HepG2 (cell line): Measurements from ENCODE around the gene EPHB3. TPM values are rescaled to one million over a fixed set of nuclear protein-coding genes. Genes with fewer than 3 reads are reported as not detected.

Experiments
- ATAC-seq: fragments of 200-7000 bp; cut with Tn5 transposase; 3 replicates; pipeline ENCODE4 v1.9.1; 2020; ENCODE audit warnings: mild to moderate bottlenecking, moderate library complexity
- BruUV-seq: library from RNA; stranded (reverse); fragments of 400-500 nt; replicated peaks from 2 replicates; lab custom pipeline; 2021; lab: Mats Ljungman, UMichigan
- CTCF ChIA-PET: fragments of 300-600 bp; formaldehyde crosslinking; extraction: SDS; loops from one replicate; lab custom pipeline; 2021; ENCODE audit warnings: low total read pairs, inconsistent platforms, low intra/inter-chr PET ratio; lab: Yijun Ruan, JAX
- POLR2A ChIA-PET: fragments of 350-600 bp; sonication (Branson Sonifier 250); formaldehyde crosslinking; loops from one replicate; lab custom pipeline; 2020; ENCODE audit warnings: antibody characterized with exemption, inconsistent platforms; lab: Yijun Ruan, JAX
- DNase-seq: peaks from one replicate; pipeline ENCODE4 v3.0.0-alpha.2; 2015; ENCODE audit warnings: low spot score
- FAIRE-seq: peaks from 3 replicates; lab custom pipeline; 2011; peaks lifted over from hg19 to GRCh38; lab: Jason Lieb, UNC
- H2AFZ ChIP-seq: one replicate; pipeline ENCODE4 v1.6.1; 2011; ENCODE audit warnings: low read length, inconsistent platforms
- H3K27ac ChIP-seq: fragments of 300-600 bp; 3 replicates; pipeline ENCODE4 v1.8.0; 2011; ENCODE audit warnings: mixed run types, mild to moderate bottlenecking, mixed read lengths, low read length, inconsistent platforms; ENCODE audit not compliant: insufficient read depth; ENCODE audit errors: extremely low read length
- H3K27me3 ChIP-seq, 2 experiments: fragments of 200-600 bp in 1 of 2; 2 replicates in 1 of 2; 3 replicates in 1 of 2; pipeline versions ENCODE4 v1.6.0 to v1.8.0; 2011; ENCODE audit warnings: low read length in 2 of 2, mild to moderate bottlenecking in 2 of 2, moderate library complexity in 2 of 2, inconsistent platforms in 1 of 2; ENCODE audit not compliant: insufficient read depth in 2 of 2, control insufficient read depth in 1 of 2
- H3K36me3 ChIP-seq, 2 experiments: fragments of 200-600 bp in 1 of 2; replicated peaks in 1 of 2; 2 replicates in 1 of 2; 3 replicates in 1 of 2; pipeline versions ENCODE4 v1.5.1 to v1.8.0; 2011; ENCODE audit warnings: low read length in 2 of 2, inconsistent platforms in 1 of 2; ENCODE audit not compliant: insufficient read depth in 2 of 2, control insufficient read depth in 1 of 2
- H3K4me1 ChIP-seq: 2 replicates; pipeline ENCODE4 v1.5.1; 2012; ENCODE audit warnings: low read length, inconsistent platforms; ENCODE audit not compliant: insufficient read depth
- H3K4me2 ChIP-seq: 2 replicates; pipeline ENCODE4 v1.6.0; 2011; ENCODE audit warnings: low read depth, low read length, inconsistent platforms
- H3K4me3 ChIP-seq, 3 experiments: fragments of 200-600 bp in 1 of 3; sonication (generic), shearing (Covaris generic) in 1 of 3; replicated peaks in 1 of 3; 2 replicates each; pipeline ENCODE4 v1.5.1; 2011 to 2016; ENCODE audit warnings: low read length in 3 of 3, inconsistent platforms in 2 of 3, low read depth in 2 of 3, mild to moderate bottlenecking in 2 of 3, control low read depth in 1 of 3, mixed read lengths in 1 of 3; ENCODE audit not compliant: insufficient read depth in 1 of 3
- H3K79me2 ChIP-seq: one replicate; pipeline ENCODE4 v1.6.1; 2011; ENCODE audit warnings: low read length, inconsistent platforms; ENCODE audit not compliant: insufficient read depth
- H3K9ac ChIP-seq: 2 replicates; pipeline ENCODE4 v1.6.0; 2011; ENCODE audit warnings: mild to moderate bottlenecking, low read depth, low read length, inconsistent platforms; ENCODE audit not compliant: insufficient read depth
- H3K9me3 ChIP-seq: 2 replicates; pipeline ENCODE4 v1.5.1; 2012; ENCODE audit warnings: mild to moderate bottlenecking, low read length
- H4K20me1 ChIP-seq: 2 replicates; pipeline ENCODE4 v1.6.0; 2011; ENCODE audit warnings: inconsistent platforms, mild to moderate bottlenecking, low read length, moderate library complexity; ENCODE audit not compliant: insufficient read depth
- EZH2 ChIP-seq: conservative IDR thresholded peaks from 2 replicates; pipeline ENCODE4 v1.6.1; 2012; ENCODE audit warnings: mild to moderate bottlenecking, low read depth, low read length, moderate library complexity
- IKZF1 ChIP-seq: fragments of 450-650 bp; IDR thresholded peaks from 2 replicates; pipeline ENCODE4 v1.7.1; 2016
- KMT2B ChIP-seq: IDR thresholded peaks from 2 replicates; pipeline ENCODE4 v1.6.1; 2016; ENCODE audit warnings: missing genetic modification reagents, missing compliant biosample characterization
- MED8 ChIP-seq: sonication (generic); formaldehyde crosslinking; IDR thresholded peaks from 2 replicates; pipeline ENCODE4 v1.8.1; 2023; ENCODE audit warnings: mild to moderate bottlenecking, missing genetic modification reagents; ENCODE audit not compliant: insufficient replicate concordance
- MYNN ChIP-seq: sonication (generic); formaldehyde crosslinking; IDR thresholded peaks from 2 replicates; pipeline ENCODE4 v1.4.0; 2020; ENCODE audit warnings: mild to moderate bottlenecking, low read depth, missing genetic modification reagents
- PITX1 ChIP-seq: sonication (generic); formaldehyde crosslinking; IDR thresholded peaks from 2 replicates; pipeline ENCODE4 v1.5.1; 2020; ENCODE audit warnings: mild to moderate bottlenecking, missing genetic modification reagents
- RORA ChIP-seq: sonication (generic); formaldehyde crosslinking; IDR thresholded peaks from 2 replicates; pipeline ENCODE4 v1.5.0; 2020; ENCODE audit warnings: mild to moderate bottlenecking, missing genetic modification reagents, moderate library complexity
- SALL1 ChIP-seq: sonication (generic); formaldehyde crosslinking; IDR thresholded peaks from 2 replicates; pipeline ENCODE4 v1.8.0; 2022; ENCODE audit warnings: mild to moderate bottlenecking, missing genetic modification reagents
- SP5 ChIP-seq: IDR thresholded peaks from 2 replicates; pipeline ENCODE4 v1.6.1; 2016; ENCODE audit warnings: low read depth, borderline replicate concordance
- ZMAT3 ChIP-seq: sonication (generic); formaldehyde crosslinking; conservative IDR thresholded peaks from 2 replicates; pipeline ENCODE4 v1.7.0; 2021; ENCODE audit warnings: missing genetic modification reagents
- ZNF546 ChIP-seq: sonication (generic); formaldehyde crosslinking; conservative IDR thresholded peaks from 2 replicates; pipeline ENCODE4 v1.8.1; 2023; ENCODE audit warnings: mild to moderate bottlenecking, missing genetic modification reagents
- ZNF850 ChIP-seq: sonication (generic); formaldehyde crosslinking; conservative IDR thresholded peaks from 2 replicates; pipeline ENCODE4 v1.9.0; 2021; ENCODE audit warnings: mild to moderate bottlenecking, missing genetic modification reagents
- WGBS: methylation state at CpG from one replicate; pipeline ENCODE4 v1.1.6; 2017; ENCODE audit warnings: low lambda C conversion rate; 5-methylcytosine and 5-hydroxymethylcytosine counted together
- in situ Hi-C: cut with HindIII; loops from 2 replicates; pipeline ENCODE4 v1.10.0; 2017; ENCODE audit warnings: low pct_unique_long_range_greater_than_20kb; ENCODE audit not compliant: extremely low pct_ligation_motif_present
- intact Hi-C: fragments of 100-400 bp; cut with micrococcal nuclease; formaldehyde crosslinking; loops from one replicate; pipeline ENCODE4 v1.10.0; 2022; ENCODE audit not compliant: unreplicated experiment
- polyA plus RNA-seq, 8 experiments: library from polyadenylated mRNA; depleted of rRNA in 3 of 8; stranded (reverse) in 7 of 8; unstranded in 1 of 8; fragments of >200 nt; fragmentation: Illumina TruSeq in 4 of 8; extraction: Trizol in 4 of 8; gene quantifications; 2 replicates each; pipeline versions ENCODE4 v1.2.1 to v1.2.3, GENCODE V29; 2011 to 2016; ENCODE audit warnings: low read depth in 4 of 8, missing spikeins in 1 of 8, mixed read lengths in 1 of 8; ENCODE audit not compliant: insufficient read depth in 1 of 8
- total RNA-seq, 5 experiments: library from RNA; depleted of rRNA; stranded (reverse); fragments of >200 nt; fragmentation: Illumina TruSeq; extraction: Trizol; gene quantifications; 2 replicates each; pipeline ENCODE4 v1.2.3, GENCODE V29; 2016; ENCODE audit warnings: low read depth in 1 of 5
- TF ChIP-seq, protein P1 (sequence below): sonication (generic); formaldehyde crosslinking; IDR thresholded peaks from 2 replicates; pipeline ENCODE4 v1.4.0; 2020; ENCODE audit warnings: missing genetic modification reagents, borderline replicate concordance
- TF ChIP-seq, protein P2 (sequence below): IDR thresholded peaks from 2 replicates; pipeline ENCODE4 v1.6.1; 2018; ENCODE audit warnings: missing genetic modification reagents, mild to moderate bottlenecking, missing compliant biosample characterization

EPHB3 gene
- total and polyA plus RNA-seq, 2 of the 13 experiments (the other 11 are each of a cell fraction or from before 2014, with no cell fraction given): 0.01 TPM; not detected in 1

DNA sequence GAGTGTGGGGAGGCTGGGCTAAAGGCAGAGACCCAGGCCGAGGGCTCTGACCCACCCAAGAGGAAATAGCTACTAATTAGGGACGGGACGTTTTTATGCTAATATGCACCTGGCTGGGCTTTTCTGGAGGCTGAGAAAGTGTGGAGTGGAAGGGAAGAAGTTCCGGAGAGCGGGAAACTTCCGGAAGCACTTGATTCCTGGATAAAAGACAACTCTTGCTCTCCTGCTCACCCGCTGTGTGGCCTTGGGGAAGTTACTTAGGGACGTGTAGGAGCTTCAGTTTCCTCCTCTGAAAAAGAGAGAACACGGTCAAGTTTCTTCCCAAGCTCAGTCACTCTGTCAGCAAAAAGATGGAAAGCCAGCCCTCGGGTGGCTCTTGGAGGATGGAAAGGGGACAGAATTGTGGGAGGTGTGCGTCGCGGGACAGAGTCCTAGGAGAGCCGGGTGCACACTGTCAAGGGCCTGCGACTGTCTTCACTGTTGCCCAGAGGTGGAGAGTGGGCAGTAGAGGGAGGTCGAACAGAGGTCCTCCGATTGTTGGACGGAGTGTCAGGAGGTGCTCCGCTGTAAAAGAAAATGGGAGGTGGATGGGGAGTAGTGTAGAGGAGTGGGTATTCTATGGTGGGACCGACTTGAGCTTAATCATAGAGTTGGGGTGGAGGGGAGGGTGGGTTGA is 43.2 kb downstream of the EPHB3 start:
- peaks cover 8% of the 10 kb centered on the region; the same call in 1 of the 2 replicates for H3K4me1 ChIP-seq
- ATAC-seq (0 out of 3 replicates have a peak, but pooled peaks have one; percentile 12), FAIRE-seq (no peak), DNase-seq (no peak)
- intact Hi-C loops: no loop called here
- H3K27me3 ChIP-seq: peaks cover 4 to 62% of the 10 kb centered on the region in 2 experiments
- no peak overlapping the region for H3K9ac ChIP-seq
- H3K27ac ChIP-seq: no peak overlapping the region
- H3K9me3 ChIP-seq: no peaks in the 10 kb centered on the region
- ChIA-PET CTCF (no interaction called here), POLR2A (interaction anchor here (0.7 kb wide), 1 partner anchor 14 kb away, joined by 3 read pairs; no protein-coding TSS in a partner anchor)
- no peak overlapping the region for H3K4me2 ChIP-seq
- H2AFZ ChIP-seq: no peak overlapping the region
- in situ Hi-C loops: no loop called here
- H3K79me2 ChIP-seq: no peaks in the 10 kb centered on the region
- H4K20me1 ChIP-seq: no peaks in the 10 kb centered on the region
- TF ChIP-seq ZNF546 (CRISPR knock-in tag): no peak
- 0 out of 2 replicates have a peak, but pooled peaks have one; percentile 40 for TF ChIP-seq EZH2
- no TSS peak for BruUV-seq
- 60% methylated on average over 20 of the region's 20 CpGs for WGBS
- no peaks in the 10 kb centered on the region for H3K36me3 ChIP-seq
- no peak overlapping the region; a peak in 1 of 6 replicates for H3K4me3 ChIP-seq

DNA sequence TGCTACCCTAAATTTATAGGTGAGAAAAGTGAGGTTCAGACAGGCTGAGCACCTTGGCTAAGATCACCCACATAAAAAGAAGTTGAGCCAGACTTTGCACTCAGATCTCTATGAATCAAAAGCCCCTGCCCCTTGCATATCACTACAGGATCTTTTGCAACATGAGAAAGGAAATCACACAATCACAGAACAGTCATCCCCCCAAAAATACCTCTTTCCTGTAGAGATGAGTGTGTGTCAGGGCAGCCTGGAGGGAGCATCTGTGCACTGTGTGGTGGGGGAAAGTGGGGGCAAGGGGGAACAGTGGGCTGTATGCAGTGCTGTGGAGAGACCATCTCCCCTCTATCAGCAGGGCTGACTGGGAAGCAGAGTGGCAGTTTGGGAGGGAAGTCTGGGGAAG is 46.6 kb downstream of the EPHB3 start:
- H3K4me1 ChIP-seq: peaks cover 8% of the 10 kb centered on the region; the same call in 1 of the 2 replicates
- H3K9ac ChIP-seq: no peak overlapping the region
- POLR2A ChIA-PET: no interaction called here
- ATAC-seq: no peak
- no peaks in the 10 kb centered on the region for H4K20me1 ChIP-seq
- no peak overlapping the region for H2AFZ ChIP-seq
- in situ Hi-C loops (no loop called here), intact Hi-C loops (no loop called here)
- CTCF ChIA-PET: no interaction called here
- H3K27me3 ChIP-seq: peaks cover 4 to 47% of the 10 kb centered on the region in 2 experiments
- no peak overlapping the region for H3K4me2 ChIP-seq
- H3K79me2 ChIP-seq: no peaks in the 10 kb centered on the region
- no peaks in the 10 kb centered on the region for H3K36me3 ChIP-seq
- no TSS peak for BruUV-seq
- no peak for FAIRE-seq
- H3K9me3 ChIP-seq: no peaks in the 10 kb centered on the region
- DNase-seq: no peak
- TF ChIP-seq KMT2B (no peak), IKZF1 (no peak), MYNN (no peak), SALL1 (CRISPR knock-in tag) (no peak), RORA (CRISPR knock-in tag) (no peak), ZNF850 (CRISPR knock-in tag) (no peak), MED8 (CRISPR knock-in tag) (no peak), SP5 (CRISPR knock-in tag) (no peak), ZMAT3 (no peak), PITX1 (CRISPR knock-in tag) (no peak)
- TF ChIP-seq, protein P1, sequence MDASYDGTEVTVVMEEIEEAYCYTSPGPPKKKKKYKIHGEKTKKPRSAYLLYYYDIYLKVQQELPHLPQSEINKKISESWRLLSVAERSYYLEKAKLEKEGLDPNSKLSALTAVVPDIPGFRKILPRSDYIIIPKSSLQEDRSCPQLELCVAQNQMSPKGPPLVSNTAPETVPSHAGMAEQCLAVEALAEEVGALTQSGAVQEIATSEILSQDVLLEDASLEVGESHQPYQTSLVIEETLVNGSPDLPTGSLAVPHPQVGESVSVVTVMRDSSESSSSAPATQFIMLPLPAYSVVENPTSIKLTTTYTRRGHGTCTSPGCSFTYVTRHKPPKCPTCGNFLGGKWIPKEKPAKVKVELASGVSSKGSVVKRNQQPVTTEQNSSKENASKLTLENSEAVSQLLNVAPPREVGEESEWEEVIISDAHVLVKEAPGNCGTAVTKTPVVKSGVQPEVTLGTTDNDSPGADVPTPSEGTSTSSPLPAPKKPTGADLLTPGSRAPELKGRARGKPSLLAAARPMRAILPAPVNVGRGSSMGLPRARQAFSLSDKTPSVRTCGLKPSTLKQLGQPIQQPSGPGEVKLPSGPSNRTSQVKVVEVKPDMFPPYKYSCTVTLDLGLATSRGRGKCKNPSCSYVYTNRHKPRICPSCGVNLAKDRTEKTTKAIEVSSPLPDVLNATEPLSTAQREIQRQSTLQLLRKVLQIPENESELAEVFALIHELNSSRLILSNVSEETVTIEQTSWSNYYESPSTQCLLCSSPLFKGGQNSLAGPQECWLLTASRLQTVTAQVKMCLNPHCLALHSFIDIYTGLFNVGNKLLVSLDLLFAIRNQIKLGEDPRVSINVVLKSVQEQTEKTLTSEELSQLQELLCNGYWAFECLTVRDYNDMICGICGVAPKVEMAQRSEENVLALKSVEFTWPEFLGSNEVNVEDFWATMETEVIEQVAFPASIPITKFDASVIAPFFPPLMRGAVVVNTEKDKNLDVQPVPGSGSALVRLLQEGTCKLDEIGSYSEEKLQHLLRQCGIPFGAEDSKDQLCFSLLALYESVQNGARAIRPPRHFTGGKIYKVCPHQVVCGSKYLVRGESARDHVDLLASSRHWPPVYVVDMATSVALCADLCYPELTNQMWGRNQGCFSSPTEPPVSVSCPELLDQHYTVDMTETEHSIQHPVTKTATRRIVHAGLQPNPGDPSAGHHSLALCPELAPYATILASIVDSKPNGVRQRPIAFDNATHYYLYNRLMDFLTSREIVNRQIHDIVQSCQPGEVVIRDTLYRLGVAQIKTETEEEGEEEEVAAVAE (CRISPR knock-in tag): no peak
- TF ChIP-seq, protein P2, sequence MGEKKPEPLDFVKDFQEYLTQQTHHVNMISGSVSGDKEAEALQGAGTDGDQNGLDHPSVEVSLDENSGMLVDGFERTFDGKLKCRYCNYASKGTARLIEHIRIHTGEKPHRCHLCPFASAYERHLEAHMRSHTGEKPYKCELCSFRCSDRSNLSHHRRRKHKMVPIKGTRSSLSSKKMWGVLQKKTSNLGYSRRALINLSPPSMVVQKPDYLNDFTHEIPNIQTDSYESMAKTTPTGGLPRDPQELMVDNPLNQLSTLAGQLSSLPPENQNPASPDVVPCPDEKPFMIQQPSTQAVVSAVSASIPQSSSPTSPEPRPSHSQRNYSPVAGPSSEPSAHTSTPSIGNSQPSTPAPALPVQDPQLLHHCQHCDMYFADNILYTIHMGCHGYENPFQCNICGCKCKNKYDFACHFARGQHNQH: no peak
- no peak overlapping the region for H3K27ac ChIP-seq
- no peak overlapping the region for H3K4me3 ChIP-seq
